IMR-90 (cell line): Measurements from ENCODE around the gene SYNPO2. TPM values are rescaled to one million over a fixed set of nuclear protein-coding genes. Genes with fewer than 3 reads are reported as not detected.

ENCODE experiments used
- ATAC-seq: fragments of 200-7000 bp; cut with Tn5 transposase; 2 replicates; pipeline ENCODE4 v1.9.1; 2020; ENCODE audit warnings: low read depth, mild to moderate bottlenecking, moderate library complexity
- BruUV-seq: library from RNA; stranded (reverse); fragments of 400-500 nt; replicated peaks from 2 replicates; lab custom pipeline; 2021; lab: Mats Ljungman, UMichigan
- CTCF ChIA-PET: fragments of 300-600 bp; formaldehyde crosslinking; extraction: SDS; loops from one replicate; lab custom pipeline; 2021; ENCODE audit warnings: antibody characterized with exemption; lab: Yijun Ruan, JAX
- POLR2A ChIA-PET: fragments of 300-600 bp; sonication (Branson Sonifier 250); formaldehyde crosslinking; loops from one replicate; lab custom pipeline; 2022; ENCODE audit warnings: antibody characterized with exemption; ENCODE audit not compliant: unreplicated experiment; lab: Charles Lee
- DNase-seq: peaks from one replicate; pipeline ENCODE4 v3.0.0; 2013
- H2AFZ ChIP-seq: replicated peaks from 2 replicates; pipeline ENCODE3; 2013; ENCODE audit warnings: low read length, mild to moderate bottlenecking; ENCODE audit not compliant: poor library complexity
- H2AK5ac ChIP-seq: 2 replicates; pipeline ENCODE4 v1.6.1; 2013; ENCODE audit warnings: low read depth, low read length, inconsistent platforms
- H2AK9ac ChIP-seq: replicated peaks from 2 replicates; pipeline ENCODE3; 2013; ENCODE audit warnings: mild to moderate bottlenecking, low read depth, low read length, moderate library complexity; ENCODE audit not compliant: poor library complexity
- H2BK120ac ChIP-seq: 2 replicates; pipeline ENCODE4 v1.6.1; 2013; ENCODE audit warnings: low read depth, low read length, inconsistent platforms
- H2BK15ac ChIP-seq: 3 replicates; pipeline ENCODE4 v1.6.1; 2013; ENCODE audit warnings: low read depth, low read length, inconsistent platforms
- H2BK20ac ChIP-seq: 2 replicates; pipeline ENCODE4 v1.6.1; 2013; ENCODE audit warnings: low read depth, mild to moderate bottlenecking, inconsistent platforms, low read length, moderate library complexity
- H2BK5ac ChIP-seq: 2 replicates; pipeline ENCODE4 v1.6.1; 2013; ENCODE audit warnings: mild to moderate bottlenecking, low read depth, low read length, inconsistent platforms; ENCODE audit not compliant: poor library complexity, severe bottlenecking
- H3K14ac ChIP-seq: replicated peaks from 2 replicates; pipeline ENCODE4 v1.6.1; 2013; ENCODE audit warnings: low read depth, low read length, inconsistent platforms
- H3K18ac ChIP-seq: 2 replicates; pipeline ENCODE4 v1.6.1; 2013; ENCODE audit warnings: low read depth, low read length, control low read depth
- H3K23ac ChIP-seq: 2 replicates; pipeline ENCODE4 v1.6.1; 2013; ENCODE audit warnings: low read depth, low read length, inconsistent platforms
- H3K27ac ChIP-seq: 2 replicates; pipeline ENCODE4 v1.5.1; 2013; ENCODE audit warnings: mild to moderate bottlenecking, control low read depth, low read length; ENCODE audit not compliant: insufficient read depth
- H3K27me3 ChIP-seq: 2 replicates; pipeline ENCODE4 v1.6.1; 2013; ENCODE audit warnings: low read length; ENCODE audit not compliant: control insufficient read depth, insufficient read depth
- H3K36me3 ChIP-seq: 2 replicates; pipeline ENCODE4 v1.6.1; 2013; ENCODE audit warnings: low read length, mixed read lengths; ENCODE audit not compliant: control insufficient read depth, insufficient read depth
- H3K4ac ChIP-seq: 2 replicates; pipeline ENCODE4 v1.6.1; 2013; ENCODE audit warnings: low read depth, low read length, inconsistent platforms
- H3K4me1 ChIP-seq: 2 replicates; pipeline ENCODE4 v1.6.1; 2013; ENCODE audit warnings: low read length, mixed read lengths; ENCODE audit not compliant: control insufficient read depth, insufficient read depth
- H3K4me2 ChIP-seq: 2 replicates; pipeline ENCODE4 v1.6.1; 2013; ENCODE audit warnings: low read depth, mild to moderate bottlenecking, control low read depth, low read length, moderate library complexity
- H3K4me3 ChIP-seq: 2 replicates; pipeline ENCODE4 v1.5.1; 2013; ENCODE audit warnings: low read depth, mild to moderate bottlenecking, control low read depth, low read length, moderate library complexity; ENCODE audit not compliant: insufficient read depth
- H3K56ac ChIP-seq: 2 replicates; pipeline ENCODE4 v1.6.1; 2013; ENCODE audit warnings: low read length, inconsistent platforms; ENCODE audit not compliant: insufficient read depth; ENCODE audit errors: extremely low read depth
- H3K79me1 ChIP-seq, 2 experiments: 2 replicates each; pipeline ENCODE4 v1.6.1; 2013; ENCODE audit warnings: low read length in 2 of 2, inconsistent platforms in 1 of 2, low read depth in 1 of 2
- H3K9ac ChIP-seq: 2 replicates; pipeline ENCODE4 v1.6.1; 2013; ENCODE audit warnings: low read depth, low read length, control low read depth
- H3K9me1 ChIP-seq: 2 replicates; pipeline ENCODE4 v1.6.1; 2013; ENCODE audit warnings: low read length, inconsistent platforms; ENCODE audit not compliant: insufficient read depth
- H3K9me3 ChIP-seq: 2 replicates; pipeline ENCODE4 v1.6.1; 2013; ENCODE audit warnings: low read length; ENCODE audit not compliant: control insufficient read depth, insufficient read depth
- H4K20me1 ChIP-seq: 2 replicates; pipeline ENCODE4 v1.6.1; 2013; ENCODE audit warnings: low read length, inconsistent platforms; ENCODE audit not compliant: insufficient read depth
- H4K5ac ChIP-seq: 2 replicates; pipeline ENCODE4 v1.6.1; 2013; ENCODE audit warnings: mild to moderate bottlenecking, low read depth, low read length, control low read depth
- H4K8ac ChIP-seq, 2 experiments: 2 replicates each; pipeline ENCODE4 v1.6.1; 2013; ENCODE audit warnings: low read depth in 2 of 2, low read length in 2 of 2, control low read depth in 1 of 2, inconsistent platforms in 1 of 2
- H4K91ac ChIP-seq: 2 replicates; pipeline ENCODE4 v1.6.1; 2013; ENCODE audit warnings: low read depth, low read length, inconsistent platforms; ENCODE audit not compliant: insufficient read depth
- BHLHE40 ChIP-seq: fragments of 150-350 bp; IDR thresholded peaks from 2 replicates; pipeline ENCODE4 v1.6.1; 2016; ENCODE audit warnings: mild to moderate bottlenecking, low read depth, low read length
- CEBPB ChIP-seq: IDR thresholded peaks from 2 replicates; pipeline ENCODE4 v1.6.1; 2012; ENCODE audit warnings: low read depth, low read length, improper control_type of control experiment
- CHD1 ChIP-seq: IDR thresholded peaks from 2 replicates; pipeline ENCODE4 v1.6.1; 2012; ENCODE audit warnings: low read depth, low read length, improper control_type of control experiment
- CTCF ChIP-seq: conservative IDR thresholded peaks from 2 replicates; pipeline ENCODE4 v1.5.1; 2012; ENCODE audit warnings: mild to moderate bottlenecking, low read depth, low read length, improper control_type of control experiment
- ELK1 ChIP-seq: fragments of 150-350 bp; IDR thresholded peaks from 2 replicates; pipeline ENCODE4 v1.6.1; 2016; ENCODE audit warnings: low read depth, mild to moderate bottlenecking, low read length, moderate library complexity, borderline replicate concordance
- FOS ChIP-seq: fragments of 150-350 bp; IDR thresholded peaks from 2 replicates; pipeline ENCODE4 v1.6.1; 2016; ENCODE audit warnings: low read depth, low read length
- MAFK ChIP-seq: IDR thresholded peaks from 2 replicates; pipeline ENCODE4 v1.6.1; 2012; ENCODE audit warnings: low read depth, low read length, improper control_type of control experiment
- MAZ ChIP-seq: IDR thresholded peaks from 2 replicates; pipeline ENCODE4 v1.6.1; 2012; ENCODE audit warnings: low read depth, mild to moderate bottlenecking, low read length, improper control_type of control experiment, moderate library complexity, borderline replicate concordance
- MXI1 ChIP-seq: IDR thresholded peaks from 2 replicates; pipeline ENCODE4 v1.6.1; 2012; ENCODE audit warnings: low read depth, mild to moderate bottlenecking, low read length, moderate library complexity, borderline replicate concordance
- NFE2L2 ChIP-seq: fragments of 150-350 bp; IDR thresholded peaks from 2 replicates; pipeline ENCODE4 v1.6.1; 2016; ENCODE audit warnings: low read depth, mild to moderate bottlenecking, low read length
- POLR2A ChIP-seq: IDR thresholded peaks from 2 replicates; pipeline ENCODE4 v1.6.1; 2012; ENCODE audit warnings: mild to moderate bottlenecking, low read depth, low read length
- RAD21 ChIP-seq: IDR thresholded peaks from 2 replicates; pipeline ENCODE4 v1.6.1; 2012; ENCODE audit warnings: low read length, improper control_type of control experiment
- RCOR1 ChIP-seq: IDR thresholded peaks from 2 replicates; pipeline ENCODE4 v1.6.1; 2012; ENCODE audit warnings: mild to moderate bottlenecking, low read length, improper control_type of control experiment; ENCODE audit not compliant: insufficient replicate concordance
- RFX5 ChIP-seq: IDR thresholded peaks from 2 replicates; pipeline ENCODE4 v1.8.0; 2012; ENCODE audit warnings: low read depth, mild to moderate bottlenecking, low read length, moderate library complexity
- SMC3 ChIP-seq: fragments of 150-350 bp; IDR thresholded peaks from 2 replicates; pipeline ENCODE4 v1.6.1; 2016; ENCODE audit warnings: low read depth, mild to moderate bottlenecking, antibody characterized with exemption, low read length, moderate library complexity
- WGBS, 2 experiments: methylation state at CpG; one replicate each; pipeline versions ENCODE4 v1.1.5 to v1.1.7; 2013; ENCODE audit warnings: missing lambda C conversion rate in 2 of 2; ENCODE audit not compliant: insufficient read length in 1 of 2; ENCODE audit errors: extremely low coverage in 2 of 2; 5-methylcytosine and 5-hydroxymethylcytosine counted together
- dilution Hi-C: fragments of 300-500 bp; cut with HindIII; formaldehyde crosslinking; loops from one replicate; pipeline ENCODE4 v1.14.3; 2018; ENCODE audit warnings: low sequenced_read_pairs; ENCODE audit not compliant: unreplicated experiment
- in situ Hi-C: fragments of 300-500 bp; cut with MboI; formaldehyde crosslinking; loops from 3 replicates; pipeline ENCODE4 v1.14.3; 2019; ENCODE audit warnings: low sequenced_read_pairs, inconsistent platforms, mixed read lengths
- intact Hi-C: fragments of 100-400 bp; cut with micrococcal nuclease; formaldehyde crosslinking; loops from 2 replicates; pipeline ENCODE4 v1.10.0; 2022
- polyA plus RNA-seq, 3 experiments: library from polyadenylated mRNA; depleted of rRNA; stranded (reverse); fragments of >200 nt; gene quantifications; 2 replicates each; pipeline ENCODE4 v1.2.3, GENCODE V29; 2012; ENCODE audit warnings: low replicate concordance in 1 of 3
- total RNA-seq: library from RNA; depleted of rRNA; stranded (reverse); fragments of >200 nt; gene quantifications from 2 replicates; pipeline ENCODE4 v1.2.3, GENCODE V29; 2012
- TF ChIP-seq, protein P1 (sequence below): fragments of 150-350 bp; IDR thresholded peaks from 2 replicates; pipeline ENCODE4 v1.6.1; 2017; ENCODE audit warnings: mild to moderate bottlenecking, antibody characterized with exemption, low read length, low read depth

SYNPO2 gene
- total and polyA plus RNA-seq, 2 of the 4 experiments (the other 2 are of a cell fraction): 0.99 to 1.8 TPM

- H3K14ac ChIP-seq: no peak overlapping the region
- no peak overlapping the region for H3K9ac ChIP-seq
- no peak overlapping the region for H3K56ac ChIP-seq
- no peak overlapping the region for H2BK20ac ChIP-seq
- TF ChIP-seq RAD21: peak; percentile 35; the same call in 1 of the 2 replicates
- TF ChIP-seq ELK1: no peak
- no peak for TF ChIP-seq MAZ
- no peak for TF ChIP-seq FOS
- TF ChIP-seq RFX5: no peak
- no peak for TF ChIP-seq BHLHE40
- TF ChIP-seq POLR2A: no peak
- TF ChIP-seq CEBPB: no peak
- TF ChIP-seq SMC3: peak; percentile 24; the same call in 1 of the 2 replicates
- no peak for TF ChIP-seq CHD1
- TF ChIP-seq NFE2L2: no peak
- TF ChIP-seq MAFK: no peak
- TF ChIP-seq CTCF: peak; percentile 25
- TF ChIP-seq RCOR1: no peak
- TF ChIP-seq MXI1: no peak
- TF ChIP-seq, protein P1, sequence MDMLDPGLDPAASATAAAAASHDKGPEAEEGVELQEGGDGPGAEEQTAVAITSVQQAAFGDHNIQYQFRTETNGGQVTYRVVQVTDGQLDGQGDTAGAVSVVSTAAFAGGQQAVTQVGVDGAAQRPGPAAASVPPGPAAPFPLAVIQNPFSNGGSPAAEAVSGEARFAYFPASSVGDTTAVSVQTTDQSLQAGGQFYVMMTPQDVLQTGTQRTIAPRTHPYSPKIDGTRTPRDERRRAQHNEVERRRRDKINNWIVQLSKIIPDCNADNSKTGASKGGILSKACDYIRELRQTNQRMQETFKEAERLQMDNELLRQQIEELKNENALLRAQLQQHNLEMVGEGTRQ: no peak
- no peaks in the 10 kb centered on the region for H3K9me1 ChIP-seq
- no peaks in the 10 kb centered on the region for H3K9me3 ChIP-seq
- no peak overlapping the region for H2BK120ac ChIP-seq
- ChIA-PET CTCF (interaction anchor here (0.5 to 1.8 kb wide), 7 partner anchors 11 to 976 kb away, joined by 3 to 6 read pairs (median 3); no protein-coding TSS in a partner anchor), POLR2A (no interaction called here)
- H3K4ac ChIP-seq: no peak overlapping the region
- no CpG with 5 or more reads among the region's 3 CpGs for WGBS, 2 experiments
- in situ Hi-C loops: no loop called here
- DNase-seq (no peak), ATAC-seq (0 out of 2 replicates have a peak, but pooled peaks have one; percentile 51)
- H3K4me1 ChIP-seq: no peaks in the 10 kb centered on the region
- no peak overlapping the region for H3K18ac ChIP-seq
- no peaks in the 10 kb centered on the region for H3K27me3 ChIP-seq
- no peaks in the 10 kb centered on the region for H3K36me3 ChIP-seq
- no peak overlapping the region for H2AK5ac ChIP-seq
- no peak overlapping the region; the same call in 1 of the 2 replicates for H4K5ac ChIP-seq
- no peak overlapping the region for H3K4me2 ChIP-seq
- no peak overlapping the region for H2AFZ ChIP-seq
- H2BK5ac ChIP-seq: no peak overlapping the region
- H2BK15ac ChIP-seq: no peak overlapping the region
- peak overlapping the region in 1 of 2 experiments; percentile 9; a peak in 1 of 4 replicates for H4K8ac ChIP-seq
- no TSS peak for BruUV-seq
- no peaks in the 10 kb centered on the region for H3K79me1 ChIP-seq
- H4K91ac ChIP-seq: no peak overlapping the region
- H4K20me1 ChIP-seq: no peaks in the 10 kb centered on the region
- no peak overlapping the region for H3K23ac ChIP-seq
- dilution Hi-C loops: no loop called here
- intact Hi-C loops: no loop called here
- H2AK9ac ChIP-seq: no peak overlapping the region
- no peak overlapping the region for H3K4me3 ChIP-seq
- H3K27ac ChIP-seq: no peak overlapping the region
Measured at GRCh38 chr4:119087121-119087520, 198.5 kb downstream of the SYNPO2 start.
